ENCODE measurements around the gene SLC28A2.
"Not testable (repeated sequence)": the region's sequence is repeated elsewhere in the genome, so short reads cannot be mapped to it uniquely, and the experiment has no call there.

The SLC28A2 gene, protein sequence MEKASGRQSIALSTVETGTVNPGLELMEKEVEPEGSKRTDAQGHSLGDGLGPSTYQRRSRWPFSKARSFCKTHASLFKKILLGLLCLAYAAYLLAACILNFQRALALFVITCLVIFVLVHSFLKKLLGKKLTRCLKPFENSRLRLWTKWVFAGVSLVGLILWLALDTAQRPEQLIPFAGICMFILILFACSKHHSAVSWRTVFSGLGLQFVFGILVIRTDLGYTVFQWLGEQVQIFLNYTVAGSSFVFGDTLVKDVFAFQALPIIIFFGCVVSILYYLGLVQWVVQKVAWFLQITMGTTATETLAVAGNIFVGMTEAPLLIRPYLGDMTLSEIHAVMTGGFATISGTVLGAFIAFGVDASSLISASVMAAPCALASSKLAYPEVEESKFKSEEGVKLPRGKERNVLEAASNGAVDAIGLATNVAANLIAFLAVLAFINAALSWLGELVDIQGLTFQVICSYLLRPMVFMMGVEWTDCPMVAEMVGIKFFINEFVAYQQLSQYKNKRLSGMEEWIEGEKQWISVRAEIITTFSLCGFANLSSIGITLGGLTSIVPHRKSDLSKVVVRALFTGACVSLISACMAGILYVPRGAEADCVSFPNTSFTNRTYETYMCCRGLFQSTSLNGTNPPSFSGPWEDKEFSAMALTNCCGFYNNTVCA

DNA sequence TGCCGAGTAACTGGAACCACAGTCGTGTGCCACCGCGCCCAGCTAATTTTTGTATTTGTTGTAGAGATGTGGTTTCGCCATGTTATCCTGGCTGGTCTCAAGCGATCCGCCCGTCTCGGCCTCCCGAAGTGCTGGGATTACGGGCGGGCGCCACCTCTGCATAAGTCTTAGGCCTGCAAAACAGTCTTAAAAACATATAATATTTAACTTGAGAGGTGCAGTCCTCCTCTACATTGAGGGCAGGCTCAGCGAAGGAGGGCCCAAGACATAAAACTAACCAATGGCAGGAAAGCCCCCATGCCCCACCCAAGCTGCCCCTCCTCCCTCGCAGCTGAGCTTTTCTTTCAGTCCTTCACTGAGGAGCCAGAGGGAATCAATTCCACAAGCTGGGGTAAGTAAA, at the start of gene SLC28A2:
SLC28A2 (plus strand) TSS at position 347 of the 400 bp plus-strand sequence. CDS start 982 bp downstream, outside the sequence.
- DNase-seq (ENCODE audit: low read depth in 2 of 2): no peak

DNA sequence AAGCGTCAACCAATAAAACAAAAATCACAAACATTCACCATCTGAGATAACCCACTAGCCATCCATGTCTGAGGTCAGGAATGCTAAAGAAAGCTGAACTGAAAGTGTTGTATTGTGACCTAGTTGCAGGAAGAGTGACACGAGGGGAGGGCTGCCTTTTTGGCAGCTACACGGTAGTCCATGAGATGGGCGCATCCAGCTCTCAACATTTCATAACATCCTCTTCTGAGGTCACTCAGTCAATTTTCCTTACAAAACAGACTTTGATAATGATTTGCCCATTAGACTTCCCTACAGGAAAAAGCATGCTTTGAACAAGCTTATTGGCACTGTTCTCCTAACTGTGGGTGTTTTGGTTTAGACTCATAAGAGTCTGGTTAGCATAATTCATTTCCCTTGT, 48.9 kb upstream of the SLC28A2 start:
- DNase-seq (ENCODE audit: low read depth in 2 of 2): no peak

DNA sequence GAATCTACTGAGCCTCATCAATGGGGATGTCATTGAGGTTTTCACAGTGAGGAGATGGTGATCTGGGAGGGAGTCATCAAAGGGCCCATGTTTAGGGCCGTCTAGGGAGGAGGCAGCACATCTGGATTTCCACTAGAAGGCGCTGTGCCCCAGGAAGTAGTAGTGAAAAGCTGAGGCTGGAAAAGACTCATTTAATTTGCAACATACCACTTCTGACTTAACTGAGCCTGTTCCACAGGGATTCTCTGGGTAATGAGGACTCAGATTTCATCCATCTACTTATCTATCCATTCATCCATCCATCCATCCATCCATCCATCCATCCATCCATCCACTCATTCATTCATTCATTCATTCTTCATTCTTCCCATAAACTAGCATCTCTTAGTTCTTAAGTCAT, 46.8 kb upstream of the SLC28A2 start:
- peak in 1 of 2 donors; percentile 25 for DNase-seq (ENCODE audit: low read depth in 2 of 2)

DNA sequence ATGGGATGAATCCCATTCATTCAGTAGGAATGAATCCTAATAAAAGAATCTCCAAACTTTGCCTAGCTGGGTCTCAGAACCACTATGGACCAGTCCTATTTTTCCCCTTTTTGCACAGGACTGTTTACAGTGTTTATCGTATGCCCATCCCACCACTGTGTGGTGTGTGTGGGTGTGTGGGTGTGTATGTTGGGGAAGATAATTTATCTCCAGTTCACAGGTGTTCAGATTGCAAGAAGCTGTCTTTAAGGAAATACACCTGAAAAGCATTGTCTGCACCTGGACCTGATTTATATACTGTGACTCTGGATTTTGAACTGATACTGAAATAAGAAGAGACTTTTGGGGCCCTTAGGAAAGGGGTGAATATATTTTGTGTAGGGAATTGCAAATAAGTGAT, 39.5 kb upstream of the SLC28A2 start:
- no peak for DNase-seq (ENCODE audit: low read depth in 2 of 2)

DNA sequence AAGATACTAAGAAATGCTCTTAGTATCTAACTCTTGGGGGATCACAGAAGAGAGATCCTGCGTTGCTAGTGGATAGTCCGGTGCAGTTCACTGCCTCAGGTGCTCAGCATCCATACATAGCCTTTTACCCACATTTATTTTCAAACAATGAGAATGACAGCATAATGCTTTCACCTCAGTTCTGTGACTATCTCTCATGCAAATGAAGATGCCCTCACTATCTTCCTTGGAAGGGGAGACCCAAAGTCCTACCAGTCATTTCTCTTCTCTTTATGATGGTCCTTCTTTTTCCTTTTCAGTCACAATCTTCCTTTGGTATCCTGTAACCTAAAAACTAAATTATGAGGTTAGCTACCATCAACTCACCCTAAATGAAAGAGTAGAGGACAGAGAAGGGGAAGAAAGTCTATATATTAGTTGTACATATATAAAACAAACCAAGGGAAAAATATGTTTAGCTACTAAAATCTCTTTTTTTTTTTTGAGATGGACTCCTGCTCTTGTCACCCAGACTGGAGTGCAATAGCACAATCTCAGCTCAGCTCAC, 30.9 kb upstream of the SLC28A2 start:
- DNase-seq (ENCODE audit: low read depth in 2 of 2): no peak

DNA sequence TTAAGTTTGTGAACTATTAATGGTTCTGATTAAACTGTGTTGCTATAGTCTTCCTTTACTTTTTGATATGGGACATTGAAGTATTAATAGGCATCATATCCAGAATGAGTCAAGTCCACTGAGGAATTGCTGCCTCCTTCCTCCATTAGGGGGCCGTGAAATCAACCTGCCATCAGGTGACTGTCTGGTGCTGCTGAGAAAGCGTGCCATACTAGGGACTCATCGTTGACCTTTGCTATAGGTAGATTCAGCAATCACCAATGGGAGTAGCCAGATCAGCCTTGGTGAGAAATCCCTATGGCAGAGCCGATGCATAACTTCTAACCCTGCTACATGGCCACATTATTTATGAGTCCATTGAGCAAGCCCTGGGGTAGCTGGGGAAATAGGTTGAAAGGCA, 30.1 kb upstream of the SLC28A2 start:
- no peak for DNase-seq (ENCODE audit: low read depth in 2 of 2)

DNA sequence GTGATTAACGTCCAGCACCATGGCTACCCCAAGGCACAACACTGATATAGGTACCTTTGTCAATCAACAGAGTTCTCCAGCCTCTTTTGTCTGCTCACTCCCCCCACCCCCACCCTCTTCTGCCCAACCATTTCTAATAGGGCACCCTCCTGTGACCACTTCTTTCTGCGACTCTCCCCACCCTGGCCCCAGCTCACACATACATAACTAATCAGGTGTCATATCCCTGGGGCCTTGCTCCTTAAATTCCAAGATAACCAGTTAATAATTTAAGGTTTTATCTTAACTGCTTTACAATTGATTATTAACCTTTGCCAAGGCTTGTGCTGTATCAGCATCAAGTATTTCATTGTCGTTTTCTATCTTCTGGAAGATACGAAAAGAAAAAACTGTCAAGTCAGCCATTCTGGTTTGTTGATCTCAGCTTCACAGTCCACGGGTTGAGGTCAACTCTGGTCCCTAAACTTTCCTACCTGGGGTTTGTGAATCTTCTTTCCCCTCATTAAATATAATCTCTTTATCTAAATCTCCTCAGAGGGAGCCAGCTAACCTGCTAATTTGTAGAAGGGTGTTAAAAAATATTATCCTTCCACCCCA, 27.3 kb upstream of the SLC28A2 start:
- no peak for DNase-seq (ENCODE audit: low read depth in 2 of 2)

DNA sequence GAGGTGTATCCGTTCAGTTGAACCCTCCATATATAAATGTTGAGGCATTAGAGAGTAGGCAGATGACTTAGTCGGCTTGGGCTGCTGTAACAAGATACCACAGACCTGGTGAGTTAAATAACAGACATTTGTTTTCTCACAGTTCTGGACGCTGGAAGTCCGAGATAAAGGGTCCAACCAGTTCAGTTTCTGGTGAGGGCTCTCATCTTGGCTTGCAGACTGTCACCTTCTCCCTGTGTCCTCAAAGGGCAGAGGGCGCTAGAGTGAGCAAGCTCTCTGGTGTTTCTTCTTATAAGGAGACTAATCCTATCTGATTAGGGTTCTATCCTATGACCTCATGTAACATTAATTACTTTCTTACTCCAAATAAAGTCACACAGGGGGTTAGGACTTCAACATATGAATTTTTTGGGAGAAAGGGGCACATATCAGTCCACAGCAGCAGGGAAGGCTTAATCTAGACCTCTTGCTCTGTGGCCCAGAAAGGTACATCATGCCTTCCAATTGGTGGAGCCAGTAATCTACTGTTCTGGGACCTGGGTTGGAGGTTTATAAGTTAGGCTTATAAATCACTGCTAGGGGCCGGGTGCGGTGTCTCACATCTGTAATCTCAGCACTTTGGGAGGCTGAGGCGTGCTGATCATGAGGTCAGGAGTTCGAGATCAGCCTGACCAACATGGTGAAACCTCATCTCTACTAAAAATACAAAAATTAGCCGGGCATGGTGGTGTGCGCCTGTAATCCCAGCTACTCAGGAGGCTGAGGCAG, 26.3 kb upstream of the SLC28A2 start:
- DNase-seq (ENCODE audit: low read depth in 2 of 2): no peak

DNA sequence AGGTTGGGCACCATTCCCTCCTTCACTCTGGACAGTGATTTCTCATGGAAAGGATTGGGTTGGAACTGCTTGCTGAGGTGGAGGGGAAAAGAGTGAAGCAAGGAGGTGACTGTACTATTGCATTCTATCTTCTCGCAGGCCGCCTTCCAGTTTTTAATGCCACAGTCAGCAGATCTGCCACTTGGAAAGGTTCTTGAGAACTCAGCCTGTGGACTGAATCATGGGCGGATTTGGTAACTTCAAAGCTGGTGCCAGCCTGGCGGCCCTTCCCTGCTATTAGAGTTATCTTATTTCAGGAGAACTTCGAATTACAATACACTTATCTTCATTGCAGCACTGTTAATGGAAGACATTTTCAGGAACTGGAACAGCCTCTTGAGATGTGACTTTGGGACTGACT, 23.1 kb upstream of the SLC28A2 start:
- no peak for DNase-seq (ENCODE audit: low read depth in 2 of 2)

DNA sequence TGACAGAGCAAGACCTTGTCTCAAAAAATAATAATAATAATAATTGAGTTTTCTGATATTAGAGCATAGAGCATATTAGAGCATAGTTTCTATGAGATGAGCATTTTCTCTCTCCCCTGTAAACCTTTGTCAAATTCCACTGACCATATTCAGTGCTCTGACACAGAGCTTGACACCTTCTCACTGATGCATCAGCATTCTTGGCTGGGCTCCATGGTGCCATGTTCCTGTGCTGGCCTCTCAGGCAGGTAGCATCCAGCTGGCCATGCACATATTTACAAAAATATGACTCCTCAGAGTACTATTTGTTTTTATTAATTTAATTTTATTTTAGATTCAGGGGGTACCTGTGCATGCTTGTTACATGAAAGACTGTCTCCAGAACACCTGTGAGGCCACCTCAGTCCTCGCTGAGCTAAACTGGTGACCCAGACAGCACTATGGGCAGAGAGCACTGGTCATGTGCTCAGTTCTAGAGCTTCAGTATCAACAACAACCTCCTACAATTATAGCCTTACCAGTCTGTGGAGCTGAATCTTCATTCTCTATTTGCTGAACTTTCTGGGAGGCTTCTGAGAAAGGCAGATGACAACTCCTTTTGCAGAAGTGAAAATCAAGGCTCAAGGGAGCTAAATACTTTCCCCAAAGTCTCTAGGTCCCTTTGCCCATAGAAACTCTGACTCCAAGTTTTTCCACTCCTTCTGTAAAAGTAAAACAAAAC, 21.6 kb upstream of the SLC28A2 start:
- DNase-seq (ENCODE audit: low read depth in 2 of 2): no peak

DNA sequence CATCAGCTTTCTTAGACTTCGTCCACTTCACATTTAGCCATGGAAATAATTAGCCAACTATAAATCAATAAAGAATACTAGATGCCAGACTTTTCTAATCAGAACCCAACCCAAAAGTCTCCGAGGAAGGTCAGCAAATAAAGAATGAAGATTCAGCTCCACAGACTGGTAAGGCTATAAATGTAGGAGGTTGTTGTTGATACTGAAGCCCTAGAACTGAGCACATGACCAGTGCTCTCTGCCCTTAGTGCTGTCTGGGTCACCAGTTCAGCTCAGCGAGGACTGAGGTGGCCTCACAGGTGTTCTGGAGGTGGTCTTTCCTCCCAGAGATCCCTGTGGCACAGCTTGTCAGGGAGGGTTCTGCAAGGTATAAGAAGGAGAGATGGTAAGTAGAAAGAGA, 20.9 kb upstream of the SLC28A2 start:
- DNase-seq (ENCODE audit: low read depth in 2 of 2): no peak

DNA sequence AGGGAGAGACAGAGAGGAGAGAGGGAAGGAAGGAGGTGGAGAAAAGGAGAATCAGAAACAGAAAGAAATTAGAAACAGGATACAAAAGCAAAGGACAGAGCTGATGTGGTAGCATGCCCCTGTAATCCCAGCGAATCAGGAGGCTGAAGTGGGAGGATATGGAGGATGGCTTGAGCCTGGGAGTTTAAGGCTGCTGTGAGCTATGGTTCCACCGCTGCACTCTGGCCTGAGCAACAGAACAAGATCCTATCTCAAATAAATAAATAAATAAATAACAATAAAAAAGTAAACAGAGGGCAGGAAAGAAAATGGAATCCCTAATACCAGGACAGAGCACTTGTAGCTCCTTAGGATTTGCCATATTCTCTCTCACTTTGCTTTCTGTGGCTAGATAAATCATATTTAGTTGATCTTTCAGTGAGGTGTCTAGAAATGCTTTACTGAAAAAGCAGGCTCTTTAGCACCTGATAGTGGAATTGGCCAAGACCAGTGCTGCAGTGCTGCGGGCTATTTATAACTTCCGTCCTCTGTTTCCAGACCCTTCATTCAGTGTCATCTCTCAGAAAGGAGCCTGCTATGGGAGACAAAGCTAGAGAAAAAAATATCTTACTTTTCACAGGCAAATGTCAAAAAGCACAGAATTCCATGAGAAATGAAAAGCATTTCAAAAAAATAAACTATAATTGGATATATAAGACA, 20.0 kb upstream of the SLC28A2 start:
- DNase-seq (ENCODE audit: low read depth in 2 of 2): no peak

DNA sequence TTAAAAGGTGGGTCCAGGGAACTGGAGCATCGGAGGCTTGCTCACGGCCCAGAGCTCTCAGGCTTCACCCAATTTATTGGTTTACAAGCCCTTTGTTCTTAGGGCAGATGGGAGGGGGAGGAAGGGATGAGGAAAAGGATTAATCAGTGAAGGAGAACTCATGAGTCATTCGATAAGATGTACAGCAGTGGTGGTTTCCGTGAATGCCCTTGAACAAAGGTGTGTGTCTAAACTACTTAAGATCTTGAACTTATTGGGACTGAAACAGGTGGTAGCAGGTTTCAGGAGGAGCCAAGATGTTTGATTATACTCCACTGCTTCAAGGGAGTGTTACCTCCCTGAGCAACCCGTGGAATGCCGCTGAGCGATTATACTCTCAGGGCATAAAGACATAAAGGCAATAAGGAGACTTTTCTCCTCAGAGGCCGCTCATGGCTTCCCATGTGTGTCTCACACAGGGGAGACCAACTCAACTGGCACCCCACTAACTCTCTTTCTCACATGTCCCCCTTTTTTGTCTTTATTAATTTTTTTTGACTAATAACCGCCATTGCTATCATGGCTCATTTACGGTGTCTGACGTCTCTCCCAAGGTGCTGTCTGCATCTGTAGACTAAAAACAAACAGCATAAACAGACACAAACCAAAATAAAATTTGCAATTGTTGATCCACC, 17.3 kb upstream of the SLC28A2 start:
- DNase-seq (ENCODE audit: low read depth in 2 of 2): no peak

DNA sequence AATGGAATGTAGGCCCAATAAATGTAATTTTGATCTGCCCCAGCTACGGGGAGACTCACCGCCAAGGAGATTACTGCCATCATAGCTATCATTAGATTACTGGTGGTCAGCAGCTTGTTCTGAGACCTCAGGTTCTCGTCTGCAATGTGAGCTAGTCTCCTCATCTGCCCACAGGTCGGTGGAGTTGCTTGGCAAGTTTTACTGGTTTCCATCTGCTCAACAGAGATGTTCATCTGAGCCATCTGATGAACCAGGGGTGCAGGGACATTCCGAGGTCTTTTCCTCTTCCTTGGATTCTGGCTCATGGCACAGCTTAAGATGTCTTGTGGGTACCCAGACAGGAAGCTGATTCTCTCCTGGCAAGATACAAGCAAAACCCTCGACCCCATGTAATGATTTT, 15.2 kb upstream of the SLC28A2 start:
- DNase-seq (ENCODE audit: low read depth in 2 of 2): not testable (repeated sequence)

DNA sequence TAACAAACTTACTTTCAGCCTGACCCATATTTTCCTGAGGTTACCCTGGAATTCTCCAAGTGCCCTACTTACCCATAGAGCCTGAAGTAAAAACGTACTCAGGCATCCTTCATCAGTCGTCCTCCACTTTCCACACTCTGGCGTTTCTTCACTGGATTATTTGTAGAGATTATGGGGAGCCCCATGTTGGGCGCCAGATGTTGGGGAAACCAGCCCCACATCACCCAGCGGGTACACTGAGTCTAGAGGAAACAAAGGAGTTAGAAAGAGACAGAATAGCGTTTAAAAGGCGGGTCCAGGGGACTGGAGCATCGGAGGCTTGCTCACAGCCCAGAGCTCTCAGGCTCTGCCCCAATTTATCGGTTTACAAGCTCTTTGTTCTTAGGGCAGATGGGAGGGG, 9.7 kb upstream of the SLC28A2 start:
- DNase-seq (ENCODE audit: low read depth in 2 of 2): no peak

DNA sequence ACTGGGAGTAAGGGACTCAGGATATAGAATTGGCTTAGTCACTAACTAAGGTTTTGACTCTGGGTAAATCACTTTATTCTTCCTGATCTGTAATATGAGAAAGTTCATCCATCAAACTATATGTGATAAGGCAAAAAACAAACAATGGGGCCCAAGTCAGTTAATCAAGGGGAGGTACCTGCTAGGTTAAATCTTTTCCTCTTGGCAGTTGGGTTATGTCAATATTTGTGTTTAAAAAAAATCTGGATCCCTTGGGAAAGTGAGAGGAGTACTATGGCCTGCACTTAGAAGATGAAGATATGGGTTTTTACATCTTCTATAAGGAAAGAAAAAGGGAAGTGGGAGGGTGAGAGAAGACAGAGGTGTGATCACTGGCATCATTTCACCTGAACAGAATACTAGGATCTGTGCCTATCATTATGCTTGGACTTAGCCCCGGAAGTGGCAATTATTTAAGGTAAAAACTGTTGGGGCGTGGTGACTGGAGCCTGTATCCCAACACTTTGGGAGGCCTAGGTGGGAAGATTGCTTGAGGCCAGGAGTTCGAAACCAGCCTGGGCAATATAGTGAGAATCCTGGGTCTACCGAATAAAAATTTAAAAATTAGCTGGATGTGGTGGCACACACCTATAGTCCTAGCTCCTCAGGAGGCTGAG, 2.8 kb upstream of the SLC28A2 start:
- no peak for DNase-seq (ENCODE audit: low read depth in 2 of 2)

DNA sequence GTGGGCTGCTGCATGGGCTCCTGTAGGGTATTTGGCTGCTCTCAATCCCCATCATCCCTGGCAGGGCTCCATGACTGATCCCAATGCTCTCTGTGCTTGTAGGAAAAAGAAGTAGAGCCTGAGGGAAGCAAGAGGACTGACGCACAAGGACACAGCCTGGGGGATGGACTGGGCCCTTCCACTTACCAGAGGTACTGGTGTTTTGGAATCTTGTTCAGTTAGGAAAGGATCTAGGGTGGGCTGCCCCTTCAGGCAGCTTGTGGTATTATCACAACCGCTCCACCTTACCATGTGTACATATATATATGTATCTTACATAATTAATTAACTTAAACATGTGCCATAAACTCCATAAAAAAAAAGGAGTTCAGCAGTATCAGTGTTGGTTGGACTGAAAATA, 1.3 kb downstream of the SLC28A2 start:
- DNase-seq (ENCODE audit: low read depth in 2 of 2): no peak

DNA sequence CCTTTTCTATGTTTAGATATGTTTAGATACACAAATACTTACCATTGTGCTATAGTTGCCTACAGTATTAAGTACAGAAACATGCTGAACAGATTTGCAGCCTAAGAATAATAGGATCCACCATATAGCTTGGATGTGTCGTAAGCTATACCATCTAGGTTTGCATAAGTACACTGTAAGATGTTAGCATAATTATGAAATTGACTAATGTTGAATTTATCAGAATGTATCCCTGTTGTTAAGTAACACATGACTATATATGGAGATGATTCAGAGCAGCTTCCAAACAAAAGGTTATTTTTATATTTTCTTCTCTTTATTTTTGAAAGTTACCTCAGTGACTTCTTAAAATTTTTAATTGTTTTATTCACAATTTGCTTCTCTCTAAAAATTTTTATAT, 2.4 kb downstream of the SLC28A2 start:
- DNase-seq (ENCODE audit: low read depth in 2 of 2): no peak

DNA sequence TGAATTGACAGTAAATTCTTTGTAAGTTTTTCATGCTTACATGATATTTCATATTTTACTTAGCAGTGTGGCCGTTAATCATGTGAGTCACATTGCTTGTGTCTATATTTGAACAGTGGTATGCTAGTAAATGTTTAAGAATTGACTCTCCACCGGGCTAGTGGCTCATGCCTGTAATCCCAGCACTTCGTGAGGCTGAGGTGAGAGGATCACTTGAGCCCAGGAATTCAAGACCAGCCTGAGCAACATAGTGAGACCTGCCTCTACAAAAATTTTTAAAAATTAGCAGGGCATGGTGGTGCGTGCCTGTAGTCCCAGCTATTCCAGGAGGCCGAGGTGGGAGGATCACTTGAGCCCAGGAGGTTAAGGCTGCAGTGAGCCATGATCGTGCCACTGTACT, 2.8 kb downstream of the SLC28A2 start:
- not testable (repeated sequence) for DNase-seq (ENCODE audit: low read depth in 2 of 2)

DNA sequence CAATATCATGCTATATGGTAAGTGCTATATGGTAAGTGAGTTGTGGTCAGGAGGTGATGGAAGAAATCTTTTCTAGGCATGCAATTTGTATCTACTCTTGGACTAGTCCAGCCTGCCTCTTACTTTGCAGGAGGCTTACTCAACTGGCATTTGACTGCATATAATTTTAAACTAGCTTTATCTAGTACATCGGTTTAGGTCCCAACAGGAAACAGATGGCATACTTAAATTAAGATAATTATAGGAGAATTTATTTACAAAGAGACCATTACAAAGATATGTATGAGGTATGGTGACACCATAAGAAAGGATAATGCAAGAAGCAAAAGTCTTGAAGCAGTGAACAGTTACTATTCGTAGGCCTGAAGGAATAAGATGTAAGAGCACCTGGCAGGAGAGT, 7.8 kb downstream of the SLC28A2 start:
- DNase-seq (ENCODE audit: low read depth in 2 of 2): no peak

All from stimulated activated CD8-positive, alpha-beta memory T cell treated with anti-CD3 and anti-CD28 coated beads, Interleukin-15, amount 100 ng/mL, for 4 hours (primary cell).